GM12873 (cell line): ENCODE measurements around the gene FHDC1.

ENCODE experiments used
- CTCF ChIP-seq: IDR thresholded peaks from 2 replicates; pipeline ENCODE4 v1.5.1; 2012; ENCODE audit warnings: low read depth, mild to moderate bottlenecking, moderate library complexity, low read length, control low read depth; ENCODE audit not compliant: insufficient read depth; ENCODE audit errors: missing control alignments

FHDC1 gene

DNA sequence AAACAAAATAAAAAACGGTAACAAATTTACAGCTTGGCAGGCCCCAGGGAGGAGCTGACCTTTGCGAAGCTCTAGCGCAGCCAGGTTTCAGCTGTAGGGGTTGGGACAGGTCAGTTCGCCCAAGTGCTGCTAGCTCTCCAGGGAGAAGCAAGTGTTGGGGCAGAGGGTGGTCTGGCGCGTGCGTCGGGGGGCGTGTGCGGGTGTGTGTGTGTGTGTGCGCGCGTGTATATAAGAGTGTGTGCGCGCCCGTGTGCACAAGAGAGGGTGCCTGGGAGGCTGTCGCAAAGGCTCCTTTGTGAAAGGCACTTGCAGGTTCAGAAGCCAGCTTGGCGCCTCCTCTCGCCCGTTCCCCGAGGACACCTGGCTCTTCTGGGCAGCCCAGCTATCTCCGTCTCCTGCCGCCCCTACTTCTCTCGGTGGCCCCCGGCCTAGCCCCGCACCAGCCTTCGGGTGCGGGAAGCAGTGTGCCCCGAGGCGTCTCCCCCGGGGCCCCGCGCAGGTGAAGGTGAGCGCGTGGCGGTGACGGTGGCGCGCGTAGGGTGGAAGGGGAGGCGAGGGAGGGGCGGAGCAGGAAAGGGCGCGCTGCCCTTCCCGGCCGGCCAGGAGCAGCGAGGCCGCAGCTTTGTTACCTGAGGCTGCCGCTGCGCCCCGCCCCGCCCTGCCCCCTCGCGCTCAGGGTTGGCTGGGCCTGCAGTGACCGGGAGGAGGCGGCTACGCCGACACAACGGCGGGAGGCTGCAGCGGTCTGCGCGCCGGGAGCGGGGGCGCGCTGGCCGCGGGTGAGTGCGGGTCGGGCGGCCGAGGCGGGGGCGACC lies at the start of gene FHDC1:
Gene FHDC1, plus strand, starts transcription at position 693 of the 815 bp plus-strand sequence. CDS start 6,735 bp downstream, outside the sequence.
- no peak for TF ChIP-seq CTCF

DNA sequence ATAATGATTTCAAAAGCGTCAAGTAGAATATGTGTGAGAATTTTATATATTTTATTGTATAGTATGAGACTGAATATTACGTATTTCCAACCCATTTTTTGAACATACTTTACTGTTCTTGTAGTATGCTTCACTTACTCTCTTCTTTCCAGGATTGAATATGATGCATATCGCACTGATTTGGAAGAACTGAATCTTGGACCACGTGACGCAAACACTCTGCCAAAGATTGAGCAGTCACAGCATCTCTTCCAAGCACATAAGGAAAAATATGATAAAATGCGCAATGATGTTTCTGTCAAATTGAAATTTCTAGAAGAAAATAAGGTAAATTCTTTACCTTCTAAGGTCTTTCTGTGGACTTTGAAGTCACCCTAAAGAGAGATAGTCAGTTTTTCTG lies 48.1 kb upstream of the FHDC1 start:
- TF ChIP-seq CTCF: no peak

DNA sequence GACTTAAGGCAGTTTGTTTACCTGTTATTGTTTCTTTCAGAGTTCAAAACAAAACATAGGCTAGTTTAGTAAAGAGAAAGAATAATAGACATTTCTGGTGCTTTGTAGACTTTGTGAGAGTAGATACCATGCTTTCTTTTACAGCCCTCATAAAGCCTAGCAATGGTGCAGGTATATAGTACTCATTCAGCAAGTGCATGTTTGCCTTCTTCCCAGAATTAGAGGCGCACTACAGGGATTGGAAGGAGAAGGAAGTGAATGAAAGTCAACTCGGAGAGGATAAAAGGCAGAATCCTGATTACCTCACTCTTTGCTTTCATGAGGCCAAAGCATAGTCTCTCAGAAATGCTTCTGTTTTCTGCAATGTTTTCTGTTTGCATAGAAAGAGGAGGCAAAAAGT lies 43.1 kb upstream of the FHDC1 start:
- no peak for TF ChIP-seq CTCF

DNA sequence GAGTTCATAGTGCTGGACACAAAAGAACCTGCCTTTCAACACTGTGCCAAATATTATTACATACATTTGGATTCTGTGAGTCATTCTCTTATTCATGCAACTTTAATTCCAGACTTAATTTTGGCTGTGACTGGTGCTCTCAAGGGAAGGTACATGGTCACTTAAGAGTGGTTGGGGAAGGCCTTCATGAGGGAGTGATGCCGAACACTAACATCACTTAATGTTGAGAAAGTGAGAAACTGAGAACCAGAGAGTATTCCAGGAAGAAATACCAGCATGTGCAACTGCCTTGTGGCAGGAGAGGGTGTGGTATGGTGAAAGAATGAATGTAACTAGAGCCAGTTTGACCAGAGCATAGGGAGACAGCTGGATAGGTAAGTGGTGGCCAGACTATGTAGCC lies 41.5 kb upstream of the FHDC1 start:
- no peak for TF ChIP-seq CTCF

GRCh38 chr4:152896811-152897210 lies 39.3 kb upstream of the FHDC1 start:
- no peak for TF ChIP-seq CTCF

DNA sequence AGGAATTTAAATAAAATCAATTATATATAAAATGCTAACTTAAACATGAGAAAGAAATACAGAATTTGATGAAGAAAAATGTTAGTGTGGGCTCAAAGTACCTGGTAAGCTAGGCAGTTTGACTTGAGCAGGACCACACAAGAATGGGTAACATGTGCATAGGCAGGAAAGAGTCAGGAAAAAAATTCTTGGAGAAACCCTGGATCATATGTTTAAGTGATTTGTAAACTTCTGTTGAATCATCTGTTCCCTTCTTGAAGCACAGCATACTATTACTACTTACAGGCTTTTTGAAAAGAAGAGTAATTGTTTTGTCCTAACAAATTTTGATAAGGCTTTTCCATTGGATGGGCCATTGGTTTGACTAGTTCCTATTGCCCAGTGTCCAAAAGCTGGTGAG lies 37.5 kb upstream of the FHDC1 start:
- TF ChIP-seq CTCF: no peak

- TF ChIP-seq CTCF: no peak
These were observed 35.7 kb upstream of the FHDC1 start for GRCh38 chr4:152900395-152900794.
